Measurements from ENCODE around the gene SPTB. TPM values are rescaled to one million over a fixed set of nuclear protein-coding genes. Genes with fewer than 3 reads are reported as not detected.

The SPTB gene
- polyA plus RNA-seq, 1 experiment = 0.01 TPM

- no peak for DNase-seq (ENCODE audit: low read depth, low spot score)
- no peaks in the 10 kb centered on the region for H3K27me3 ChIP-seq (ENCODE audit: control insufficient read depth, insufficient read depth, low read length)
- POLR2A ChIA-PET = no interaction called here
- H3K4me3 ChIP-seq (ENCODE audit: low read depth, low read length) = no peak overlapping the region
- H3K27ac ChIP-seq (ENCODE audit: low read depth, low read length) = no peak overlapping the region
- CTCF ChIA-PET = interaction anchor here (0.6 to 1.5 kb wide), 5 partner anchors 10 to 265 kb away, joined by 3 to 8 read pairs (median 4); no protein-coding TSS in a partner anchor
- TF ChIP-seq CTCF (IDR thresholded peaks at IDR 0.05; ENCODE audit: low read depth, low read length) = no peak
- H3K9me3 ChIP-seq (ENCODE audit: control insufficient read depth, insufficient read depth, low read length) = no peaks in the 10 kb centered on the region
Observed at GRCh38 chr14:64926398-64926995, 46.8 kb upstream of the SPTB start.

GRCh38 chr14:64923015-64923414 lies 43.3 kb upstream of the SPTB start:
- DNase-seq (ENCODE audit: low read depth, low spot score) = no peak
- ChIA-PET POLR2A (interaction anchor here (1.1 kb wide), 1 partner anchor 8 kb away, joined by 4 read pairs; no protein-coding TSS in a partner anchor), CTCF (interaction anchor here (0.6 to 1.9 kb wide), 4 partner anchors 12 to 100 kb away, joined by 3 to 10 read pairs (median 4); no protein-coding TSS in a partner anchor)
- Histone ChIP-seq H3K27ac (ENCODE audit: low read depth, low read length) (no peak overlapping the region), H3K4me3 (ENCODE audit: low read depth, low read length) (no peak overlapping the region), H3K9me3 (ENCODE audit: control insufficient read depth, insufficient read depth, low read length) (no peaks in the 10 kb centered on the region), H3K27me3 (ENCODE audit: control insufficient read depth, insufficient read depth, low read length) (no peaks in the 10 kb centered on the region)
- no peak for TF ChIP-seq CTCF (IDR thresholded peaks at IDR 0.05; ENCODE audit: low read depth, low read length)

GRCh38 chr14:64920465-64920864 lies 40.8 kb upstream of the SPTB start:
- no peak overlapping the region for H3K4me3 ChIP-seq (ENCODE audit: low read depth, low read length)
- no peak for TF ChIP-seq CTCF (IDR thresholded peaks at IDR 0.05; ENCODE audit: low read depth, low read length)
- no peak overlapping the region for H3K27ac ChIP-seq (ENCODE audit: low read depth, low read length)
- CTCF ChIA-PET = interaction anchor here (1.2 to 2.3 kb wide), 2 partner anchors 10 to 97 kb away, joined by 3 to 7 read pairs; no protein-coding TSS in a partner anchor
- POLR2A ChIA-PET = no interaction called here
- H3K27me3 ChIP-seq (ENCODE audit: control insufficient read depth, insufficient read depth, low read length) = no peaks in the 10 kb centered on the region
- H3K9me3 ChIP-seq (ENCODE audit: control insufficient read depth, insufficient read depth, low read length) = no peaks in the 10 kb centered on the region
- no peak for DNase-seq (ENCODE audit: low read depth, low spot score)

- Histone ChIP-seq H3K27ac (ENCODE audit: low read depth, low read length) (no peak overlapping the region), H3K27me3 (ENCODE audit: control insufficient read depth, insufficient read depth, low read length) (no peaks in the 10 kb centered on the region), H3K9me3 (ENCODE audit: control insufficient read depth, insufficient read depth, low read length) (no peaks in the 10 kb centered on the region; the same call in 1 of the 2 replicates), H3K4me3 (ENCODE audit: low read depth, low read length) (no peak overlapping the region)
- no peak for DNase-seq (ENCODE audit: low read depth, low spot score)
- no peak for TF ChIP-seq CTCF (IDR thresholded peaks at IDR 0.05; ENCODE audit: low read depth, low read length)
- ChIA-PET CTCF (interaction anchor here (1.2 to 2.3 kb wide), 2 partner anchors 9 to 96 kb away, joined by 3 to 7 read pairs; no protein-coding TSS in a partner anchor), POLR2A (no interaction called here)
Observed at GRCh38 chr14:64919618-64920017, 39.9 kb upstream of the SPTB start.

- Histone ChIP-seq H3K9me3 (ENCODE audit: control insufficient read depth, insufficient read depth, low read length) (no peaks in the 10 kb centered on the region; the same call in 1 of the 2 replicates), H3K27me3 (ENCODE audit: control insufficient read depth, insufficient read depth, low read length) (no peaks in the 10 kb centered on the region), H3K27ac (ENCODE audit: low read depth, low read length) (no peak overlapping the region), H3K4me3 (ENCODE audit: low read depth, low read length) (no peak overlapping the region)
- ChIA-PET POLR2A (no interaction called here), CTCF (interaction anchor here (0.6 to 2.3 kb wide), 2 partner anchors 9 to 101 kb away, joined by 3 to 7 read pairs; no protein-coding TSS in a partner anchor)
- DNase-seq (ENCODE audit: low read depth, low spot score) = no peak
- no peak for TF ChIP-seq CTCF (IDR thresholded peaks at IDR 0.05; ENCODE audit: low read depth, low read length)
Observed at GRCh38 chr14:64919215-64919614, 39.5 kb upstream of the SPTB start.

Data from AG04450 (cell line).